K562 (cell line): ENCODE results near the gene APEX2.

Source experiments
- CHD1 ChIP-seq: fragments of 200-600 bp; sonication (generic); IDR thresholded peaks from one replicate; pipeline ENCODE4 v1.6.1; 2012; ENCODE audit warnings: mild to moderate bottlenecking, moderate library complexity, low read length, inconsistent platforms
- CTCF ChIP-seq, 3 experiments: IDR thresholded peaks in 2 of 3; conservative IDR thresholded peaks in 1 of 3; 2 replicates each; pipeline ENCODE4 v1.5.1; 2011 to 2012; ENCODE audit warnings: low read length in 3 of 3, mild to moderate bottlenecking in 3 of 3, control low read depth in 2 of 3, improper control_type of control experiment in 1 of 3, inconsistent platforms in 1 of 3, low read depth in 1 of 3, mixed read lengths in 1 of 3, moderate library complexity in 1 of 3; ENCODE audit not compliant: insufficient read depth in 2 of 3
- EP300 ChIP-seq: IDR thresholded peaks from 2 replicates; pipeline ENCODE4 v1.6.1; 2012; ENCODE audit warnings: low read length, improper control_type of control experiment
- KLF1 ChIP-seq: fragments of 450-650 bp; IDR thresholded peaks from 2 replicates; pipeline ENCODE4 v1.6.1; 2016; ENCODE audit warnings: missing genetic modification characterization, missing compliant biosample characterization
- NR1H2 ChIP-seq: sonication (generic); formaldehyde crosslinking; IDR thresholded peaks from 2 replicates; pipeline ENCODE4 v1.4.0; 2020; ENCODE audit warnings: mild to moderate bottlenecking, missing genetic modification reagents
- RCOR1 ChIP-seq, 2 experiments: IDR thresholded peaks; 2 replicates each; pipeline ENCODE4 v1.6.1; 2012; ENCODE audit warnings: low read depth in 2 of 2, low read length in 2 of 2, borderline replicate concordance in 1 of 2, improper control_type of control experiment in 1 of 2
- SETDB1 ChIP-seq: IDR thresholded peaks from one replicate; pipeline ENCODE4 v1.6.1; 2012; ENCODE audit warnings: low read length, control low read depth, inconsistent platforms
- SREBF2 ChIP-seq: sonication (generic); formaldehyde crosslinking; IDR thresholded peaks from 2 replicates; pipeline ENCODE4 v1.4.0; 2020; ENCODE audit warnings: mild to moderate bottlenecking, missing genetic modification reagents
- TRIM25 ChIP-seq: fragments of 450-650 bp; IDR thresholded peaks from 2 replicates; pipeline ENCODE4 v1.7.0; 2016; ENCODE audit warnings: borderline replicate concordance
- ZNF263 ChIP-seq: sonication (generic); formaldehyde crosslinking; IDR thresholded peaks from 2 replicates; pipeline ENCODE4 v1.8.0; 2022; ENCODE audit warnings: mild to moderate bottlenecking, missing genetic modification reagents, borderline replicate concordance
- ZNF717 ChIP-seq: fragments of 250-450 bp; sonication (Bioruptor Pico); IDR thresholded peaks from 2 replicates; pipeline ENCODE4 v1.5.0; 2021

GRCh38 chrX:55041514-55041913 lies 41.4 kb downstream of the APEX2 start:
- TF ChIP-seq KLF1 (tag) = no peak
- no peak for TF ChIP-seq EP300
- TF ChIP-seq ZNF263 (CRISPR knock-in tag) = no peak
- TF ChIP-seq NR1H2 (CRISPR knock-in tag) = no peak
- TF ChIP-seq CHD1 = no peak
- no peak for TF ChIP-seq SREBF2
- TF ChIP-seq CTCF (IDR thresholded peaks at IDR 0.05 in 2 of 3, conservative IDR thresholded peaks at IDR 0.05 in 1 of 3; ENCODE audit: insufficient read depth in 2 of 3, low read depth in 1 of 3, low read length in 3 of 3) = no peak
- TF ChIP-seq RCOR1 (IDR thresholded peaks at IDR 0.05; ENCODE audit: borderline replicate concordance in 1 of 2, low read depth in 2 of 2, low read length in 2 of 2) = no peak
- TF ChIP-seq SETDB1 = no peak
- TF ChIP-seq TRIM25 = no peak
- TF ChIP-seq ZNF717 (CRISPR knock-in tag) = no peak
